SIG-M5 (cell line): ENCODE results near the gene CHD9.
"Not testable (repeated sequence)": the region's sequence is repeated elsewhere in the genome, so short reads cannot be mapped to it uniquely, and the experiment has no call there.

Experiments used
- DNase-seq: peaks from one replicate; lab custom pipeline; 2025; lab: John Stamatoyannopoulos, UW

CHD9 gene

GRCh38 chr16:53075461-53075860, 20.7 kb downstream of the CHD9 start:
- not testable (repeated sequence) for DNase-seq

GRCh38 chr16:53078247-53078646, 23.5 kb downstream of the CHD9 start:
- no peak for DNase-seq

- DNase-seq: no peak
These were observed 24.1 kb downstream of the CHD9 start for GRCh38 chr16:53078765-53079485.

- no peak for DNase-seq
These were observed 25.7 kb downstream of the CHD9 start for GRCh38 chr16:53080345-53081031.

GRCh38 chr16:53081032-53081424, 26.2 kb downstream of the CHD9 start:
- DNase-seq: no peak

GRCh38 chr16:53081686-53082407, 27.1 kb downstream of the CHD9 start:
- DNase-seq: no peak

GRCh38 chr16:53082509-53082908, 27.7 kb downstream of the CHD9 start:
- DNase-seq: no peak

- DNase-seq: no peak
These were observed 28.3 kb downstream of the CHD9 start for GRCh38 chr16:53083119-53083518.

- DNase-seq: no peak
These were observed 29.4 kb downstream of the CHD9 start for GRCh38 chr16:53084141-53084541.

GRCh38 chr16:53084746-53085334, 30.0 kb downstream of the CHD9 start:
- DNase-seq: no peak

GRCh38 chr16:53085369-53085843, 30.6 kb downstream of the CHD9 start:
- no peak for DNase-seq

GRCh38 chr16:53085931-53086421, 31.2 kb downstream of the CHD9 start:
- DNase-seq: no peak

GRCh38 chr16:53087101-53087500, 32.3 kb downstream of the CHD9 start:
- DNase-seq: no peak

- no peak for DNase-seq
These were observed 34.9 kb downstream of the CHD9 start for GRCh38 chr16:53089434-53090285.

- no peak for DNase-seq
These were observed 35.4 kb downstream of the CHD9 start for GRCh38 chr16:53090286-53090590.

- no peak for DNase-seq
These were observed 36.0 kb downstream of the CHD9 start for GRCh38 chr16:53090591-53091411.

- DNase-seq: no peak
These were observed 36.8 kb downstream of the CHD9 start for GRCh38 chr16:53091466-53092211.

- no peak for DNase-seq
These were observed 37.5 kb downstream of the CHD9 start for GRCh38 chr16:53092284-53092683.

- DNase-seq: no peak
These were observed 38.5 kb downstream of the CHD9 start for GRCh38 chr16:53093162-53093744.
